Activated CD8-positive, alpha-beta memory T cell treated with anti-CD3 and anti-CD28 coated beads, Interleukin-2, amount 50 U/mL, for 4 hours (primary cell): ENCODE results near the gene C2CD4C.
"Not testable (repeated sequence)": the region's sequence is repeated elsewhere in the genome, so short reads cannot be mapped to it uniquely, and the experiment has no call there.

Source experiments
- DNase-seq: peaks from one replicate; pipeline ENCODE4 v3.0.0-alpha.2; 2020

The C2CD4C gene

GRCh38 chr19:397941-398706 is 10.8 kb downstream of the C2CD4C start:
- DNase-seq, result peak; percentile 6

DNA sequence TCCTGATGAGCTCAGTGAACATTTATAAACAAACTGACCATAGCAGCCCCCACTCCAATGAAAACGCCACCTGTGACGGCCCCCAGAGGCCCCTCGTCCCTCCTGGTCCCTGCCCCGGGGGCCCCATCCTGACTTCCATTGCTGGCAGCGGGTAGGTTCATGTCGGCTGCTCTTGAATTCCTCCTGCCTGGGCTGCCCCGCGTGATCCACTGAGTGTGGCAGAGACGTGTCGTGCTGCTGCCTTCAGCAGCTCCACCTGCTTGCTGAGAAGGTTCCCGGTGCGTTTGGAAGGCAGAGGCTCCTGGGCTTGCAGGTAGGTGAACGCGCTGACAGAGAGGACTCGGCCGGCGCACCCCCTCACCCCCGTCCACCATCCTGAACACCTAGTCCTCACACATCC is 11.6 kb downstream of the C2CD4C start:
- peak; percentile 13 for DNase-seq

GRCh38 chr19:395467-395866 is 13.5 kb downstream of the C2CD4C start:
- DNase-seq, result no peak

DNA sequence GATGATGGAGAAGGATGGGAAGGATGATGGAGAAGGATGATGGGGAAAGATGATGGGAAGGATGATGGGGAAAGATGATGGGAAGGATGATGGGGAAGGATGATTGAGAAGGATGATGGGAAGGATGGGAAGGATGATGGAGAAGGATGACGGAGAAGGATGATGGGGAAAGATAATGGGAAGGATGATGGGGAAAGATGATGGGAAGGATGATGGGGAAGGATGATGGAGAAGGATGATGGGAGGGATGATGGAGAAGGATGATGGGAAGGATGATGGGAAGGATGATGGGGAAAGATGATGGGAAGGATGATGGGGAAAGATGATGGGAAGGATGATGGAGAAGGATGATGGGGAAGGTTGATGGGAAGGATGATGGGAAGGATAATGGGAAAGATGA is 14.1 kb downstream of the C2CD4C start:
- DNase-seq, result not testable (repeated sequence)

GRCh38 chr19:393560-393959 is 15.4 kb downstream of the C2CD4C start:
- DNase-seq, result not testable (repeated sequence)

DNA sequence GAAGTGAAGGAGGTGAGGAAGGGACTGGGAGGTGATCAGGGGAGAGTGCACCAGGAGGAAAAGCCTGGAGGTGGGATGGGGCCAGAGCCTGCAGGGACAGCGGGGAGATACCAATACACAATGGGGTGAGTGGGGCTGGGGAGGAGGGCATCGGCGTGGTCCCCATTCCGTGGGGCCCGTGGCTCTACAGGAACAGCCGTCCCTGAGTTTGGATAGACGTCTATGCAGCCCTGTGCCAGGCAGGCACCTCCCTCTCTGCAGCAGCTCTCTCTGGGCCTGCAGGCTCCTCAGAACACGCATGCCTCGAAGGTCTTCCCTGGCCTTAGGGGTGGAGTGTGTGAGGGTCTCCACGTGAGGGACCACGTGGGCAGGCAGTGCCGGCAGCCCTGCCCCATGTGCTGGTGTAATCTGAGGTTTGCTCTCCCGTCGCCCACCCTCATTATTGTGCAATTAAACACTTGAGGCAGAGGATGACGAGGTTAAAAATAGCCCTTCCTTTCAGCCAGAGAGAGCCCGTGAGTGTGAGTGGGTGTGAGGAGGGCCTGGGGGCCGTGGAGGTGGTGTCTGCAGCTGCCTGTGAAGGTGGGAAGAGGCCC is 16.5 kb downstream of the C2CD4C start:
- DNase-seq, result no peak

- no peak for DNase-seq
Measured at GRCh38 chr19:391726-392374, 17.1 kb downstream of the C2CD4C start.

DNA sequence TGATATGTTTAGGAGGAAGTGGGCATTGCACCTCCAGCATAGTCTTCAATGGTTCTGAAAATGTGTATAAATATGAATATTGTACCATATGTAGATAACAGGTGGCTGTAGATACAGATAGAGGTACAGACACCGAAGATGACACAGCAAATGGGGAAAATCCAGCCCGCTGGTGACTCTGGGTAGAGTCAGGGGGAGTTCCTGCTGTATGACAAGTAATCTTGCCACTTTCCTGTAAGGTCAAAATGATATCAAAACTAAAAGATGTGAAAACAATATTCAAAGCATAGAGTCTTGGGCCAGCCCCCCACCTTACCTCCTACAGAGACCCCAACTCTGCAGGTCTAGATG is 17.8 kb downstream of the C2CD4C start:
- no peak for DNase-seq

- no peak for DNase-seq
Measured at GRCh38 chr19:390386-391206, 18.4 kb downstream of the C2CD4C start.

DNA sequence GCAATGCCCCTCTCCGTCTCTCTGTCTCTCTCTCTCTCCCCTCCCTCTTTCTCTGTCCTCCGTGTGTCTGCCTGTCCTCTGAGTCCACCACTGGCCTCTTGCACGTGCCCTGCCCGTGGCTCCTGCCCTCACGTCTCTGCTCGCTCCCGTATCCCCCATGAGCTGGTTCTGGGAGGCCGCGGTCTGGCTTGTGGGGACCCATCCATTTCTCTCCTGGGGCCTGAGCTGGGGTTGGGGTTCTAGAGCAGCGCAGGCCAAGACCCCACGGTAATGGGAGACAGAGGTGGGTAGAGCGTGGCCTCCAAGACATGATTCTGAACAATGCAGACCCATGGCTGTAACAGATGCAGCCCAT is 19.0 kb downstream of the C2CD4C start:
- no peak for DNase-seq

DNA sequence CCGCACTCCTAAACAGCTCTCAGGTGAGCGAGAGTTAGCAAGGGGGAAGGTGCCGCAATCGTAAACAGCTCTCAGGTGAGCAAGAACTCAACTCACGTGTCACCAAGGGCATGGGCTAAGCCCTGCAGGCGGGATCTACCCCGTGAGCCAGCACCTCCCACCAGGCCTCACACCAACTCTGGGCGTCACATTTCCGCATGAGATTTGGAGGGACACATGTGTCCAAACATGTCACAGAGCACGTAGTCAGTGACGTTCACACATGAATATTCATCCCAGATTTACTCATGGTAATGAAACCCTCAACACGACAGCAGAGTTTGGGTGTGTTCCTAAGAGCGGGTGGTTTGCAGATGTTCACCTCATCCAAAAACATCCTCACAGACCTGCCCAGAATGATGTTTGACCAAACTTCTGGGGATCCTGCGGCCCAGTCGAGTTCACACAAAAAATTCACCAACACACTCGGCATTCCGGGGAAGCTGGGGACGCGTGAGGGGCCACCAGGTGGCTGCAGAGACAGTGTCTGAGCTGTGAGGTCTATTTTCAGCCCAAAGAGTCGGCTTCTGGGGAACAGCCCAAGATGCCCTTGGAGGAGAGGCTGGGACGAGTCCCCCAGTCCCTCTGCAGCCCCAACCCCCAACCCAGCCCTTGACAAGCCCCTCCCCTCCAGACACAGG is 19.6 kb downstream of the C2CD4C start:
- DNase-seq, result no peak

DNA sequence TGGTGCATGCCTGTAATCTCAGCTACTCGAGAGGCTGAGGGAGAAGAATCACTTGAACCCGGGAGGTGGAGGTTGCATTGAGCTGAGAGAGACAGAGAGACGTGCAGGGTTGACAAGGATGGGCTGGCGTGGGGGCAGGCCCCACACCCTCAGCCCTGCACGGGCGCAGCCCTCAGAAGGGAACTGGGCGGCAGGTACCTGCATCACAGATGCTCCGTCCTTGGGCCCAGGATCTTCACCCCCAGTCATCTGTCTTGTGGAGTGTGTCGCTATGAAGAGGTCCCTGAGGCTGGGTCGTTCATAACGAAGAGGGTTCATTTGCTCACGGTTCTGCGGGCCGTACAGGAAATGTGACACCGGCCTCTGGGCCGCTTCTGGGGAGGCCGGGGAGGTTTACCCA is 20.3 kb downstream of the C2CD4C start:
- no peak for DNase-seq

DNA sequence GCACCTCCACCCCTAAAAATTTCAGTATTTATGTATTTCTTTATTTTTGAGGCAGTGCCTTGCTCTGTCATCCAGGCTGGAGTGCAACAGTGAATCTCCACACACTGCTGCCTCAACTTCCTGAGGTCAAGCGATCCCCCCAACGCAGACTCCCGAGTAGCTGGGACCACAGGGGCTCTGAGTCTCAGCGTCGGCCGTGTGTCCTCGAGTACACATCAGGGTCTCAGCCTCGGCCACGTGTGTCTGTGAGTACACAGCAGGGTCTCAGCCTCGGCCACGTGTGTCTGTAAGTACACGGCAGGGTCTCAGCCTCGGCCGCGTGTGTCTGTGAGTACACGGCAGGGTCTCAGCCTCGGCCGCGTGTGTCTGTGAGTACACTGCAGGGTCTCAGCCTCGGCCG is 21.2 kb downstream of the C2CD4C start:
- DNase-seq, result no peak

GRCh38 chr19:386632-387301 is 22.2 kb downstream of the C2CD4C start:
- not testable (repeated sequence) for DNase-seq

DNA sequence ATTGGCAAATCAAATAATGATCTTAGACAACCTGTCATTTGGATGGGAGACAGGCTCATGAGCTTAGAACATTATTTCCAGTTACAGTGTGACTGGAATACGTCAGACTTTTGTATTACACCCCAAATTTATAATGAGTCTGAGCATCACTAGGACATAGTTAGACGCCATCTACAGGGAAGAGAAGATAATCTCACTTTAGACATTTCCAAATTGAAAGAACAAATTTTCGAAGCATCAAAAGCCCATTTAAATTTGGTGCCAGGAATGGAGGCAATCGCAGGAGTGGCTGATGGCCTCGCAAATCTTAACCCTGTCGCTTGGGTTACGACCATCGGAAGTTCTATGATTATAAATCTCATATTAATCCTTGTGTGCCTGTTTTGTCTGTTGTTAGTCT is 22.8 kb downstream of the C2CD4C start:
- not testable (repeated sequence) for DNase-seq

DNA sequence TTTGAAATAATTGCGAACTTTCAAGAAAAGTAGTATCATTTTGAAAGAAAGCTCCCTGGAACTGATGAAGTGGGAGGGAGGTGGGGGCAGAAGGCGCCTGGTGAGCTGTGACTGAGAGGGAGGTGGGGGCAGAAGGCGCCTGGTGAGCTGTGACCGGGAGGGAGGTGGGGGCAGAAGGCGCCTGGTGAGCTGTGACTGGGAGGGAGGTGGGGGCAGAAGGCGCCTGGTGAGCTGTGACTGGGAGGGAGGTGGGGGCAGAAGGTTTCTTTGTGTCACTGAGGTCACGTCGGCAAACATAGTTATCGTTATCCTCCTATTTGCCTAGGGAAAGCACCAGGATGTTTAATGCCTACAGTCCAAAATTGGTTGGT is 24.2 kb downstream of the C2CD4C start:
- DNase-seq, result no peak

DNA sequence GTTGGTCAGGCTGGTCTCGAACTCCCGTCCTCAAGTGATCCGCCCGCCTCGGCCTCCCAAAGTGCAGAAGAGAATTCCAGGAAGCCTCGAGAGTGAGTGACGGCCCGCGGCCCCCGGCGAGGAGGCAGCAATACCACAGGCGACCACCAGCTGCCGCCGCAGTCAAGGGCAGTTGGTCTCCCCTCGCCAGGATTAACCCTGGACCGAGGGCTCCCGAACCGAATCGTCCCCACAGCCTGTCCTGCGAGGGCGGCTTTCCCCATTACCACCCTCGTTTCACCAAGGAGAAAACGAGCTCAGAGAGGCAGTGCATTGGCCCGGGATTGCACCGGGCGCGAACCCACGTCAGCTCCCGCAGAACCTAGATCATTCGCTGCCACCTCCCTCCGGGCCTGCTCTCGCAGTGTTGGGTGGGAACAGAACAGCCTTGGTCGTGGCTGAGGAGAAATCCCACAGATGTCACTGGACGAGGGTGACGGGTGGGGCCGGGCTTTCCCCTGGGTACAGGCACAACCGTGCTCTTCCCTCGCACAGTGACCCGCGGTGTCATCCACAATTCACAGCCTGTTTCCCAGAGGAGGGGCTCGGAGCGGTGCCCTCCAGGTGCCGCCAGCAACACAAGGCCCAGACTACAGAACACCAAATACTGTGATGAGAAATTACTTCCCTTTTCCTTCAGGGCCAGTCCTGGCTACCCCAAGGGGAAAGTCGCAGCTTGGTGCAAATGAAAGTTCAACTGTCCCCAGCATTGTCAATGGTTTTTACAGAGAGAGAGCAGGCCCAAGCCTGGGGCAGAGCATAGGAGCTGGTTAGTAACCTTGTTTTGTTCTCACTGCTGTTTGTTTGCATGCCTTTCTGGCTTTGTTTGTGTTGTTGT is 24.8 kb downstream of the C2CD4C start:
- DNase-seq, result no peak

DNA sequence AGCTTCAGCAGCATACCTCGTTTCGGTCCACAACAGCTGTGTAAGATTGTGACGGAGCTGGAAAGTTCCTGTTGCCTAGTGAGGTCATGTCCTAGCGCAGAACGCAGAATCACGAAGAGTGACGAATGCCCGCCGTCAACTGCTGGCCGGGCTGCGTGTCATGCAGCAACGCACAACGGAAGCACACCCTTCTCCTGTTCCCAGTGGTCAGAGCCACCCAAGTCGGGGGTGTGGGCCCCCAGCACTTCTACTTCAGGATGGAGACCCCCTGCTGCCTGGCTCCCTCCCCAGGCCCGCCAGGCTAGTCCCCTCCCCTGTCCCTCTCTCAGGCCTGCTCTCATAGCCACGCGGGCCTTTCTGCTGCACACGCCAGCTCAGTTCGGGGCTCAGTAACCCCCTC is 25.9 kb downstream of the C2CD4C start:
- no peak for DNase-seq

DNA sequence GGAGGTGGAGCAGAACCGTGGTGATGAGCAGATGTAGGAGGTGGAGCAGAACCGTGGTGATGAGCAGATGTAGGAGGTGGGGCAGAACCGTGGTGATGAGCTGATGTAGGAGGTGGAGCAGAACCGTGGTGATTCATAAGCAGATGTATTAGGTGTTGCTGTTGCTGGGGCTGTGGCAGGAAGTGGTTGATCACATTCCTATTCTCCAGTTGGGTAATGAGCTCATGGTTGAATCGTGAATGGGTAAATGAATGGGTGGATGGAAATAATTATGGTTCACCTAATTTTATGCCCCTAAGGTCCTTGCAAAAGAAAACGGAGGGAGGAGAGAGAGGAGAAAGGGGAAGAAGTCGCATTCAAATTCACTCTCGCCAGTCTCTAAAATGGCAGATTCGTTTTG is 26.4 kb downstream of the C2CD4C start:
- DNase-seq, result not testable (repeated sequence)

- not testable (repeated sequence) for DNase-seq
Measured at GRCh38 chr19:381901-382300, 27.0 kb downstream of the C2CD4C start.

DNA sequence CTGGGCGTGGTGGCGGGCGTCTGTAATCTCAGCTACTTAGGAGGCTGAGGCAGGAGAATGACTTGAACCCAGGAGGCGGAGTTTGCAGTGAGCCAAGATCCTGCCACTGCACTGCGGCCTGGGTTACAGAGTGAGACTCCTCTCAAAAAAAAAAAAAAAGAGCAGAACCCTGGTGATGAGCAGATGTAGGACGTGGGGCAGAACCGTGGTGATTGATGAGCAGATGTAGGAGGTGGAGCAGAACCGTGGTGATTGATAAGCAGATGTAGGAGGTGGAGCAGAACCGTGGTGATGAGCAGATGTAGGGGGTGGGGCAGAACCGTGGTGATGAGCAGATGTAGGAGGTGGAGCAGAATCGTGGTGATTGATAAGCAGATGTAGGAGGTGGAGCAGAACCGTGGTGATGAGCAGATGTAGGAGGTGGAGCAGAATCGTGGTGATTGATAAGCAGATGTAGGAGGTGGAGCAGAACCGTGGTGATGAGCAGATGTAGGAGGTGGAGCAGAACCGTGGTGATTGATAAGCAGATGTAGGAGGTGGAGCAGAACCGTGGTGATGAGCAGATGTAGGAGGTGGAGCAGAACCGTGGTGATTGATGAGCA is 28.2 kb downstream of the C2CD4C start:
- not testable (repeated sequence) for DNase-seq
